ENCODE data around the gene CPS1. TPM values are rescaled to one million over a fixed set of nuclear protein-coding genes. Genes with fewer than 3 reads are reported as not detected.
A peak's percentile ranks its signal among the peaks of the same experiment; 100 is the strongest.

The CPS1 gene
- total RNA-seq, 1 experiment from 2014 or later = 9.0 TPM

DNA sequence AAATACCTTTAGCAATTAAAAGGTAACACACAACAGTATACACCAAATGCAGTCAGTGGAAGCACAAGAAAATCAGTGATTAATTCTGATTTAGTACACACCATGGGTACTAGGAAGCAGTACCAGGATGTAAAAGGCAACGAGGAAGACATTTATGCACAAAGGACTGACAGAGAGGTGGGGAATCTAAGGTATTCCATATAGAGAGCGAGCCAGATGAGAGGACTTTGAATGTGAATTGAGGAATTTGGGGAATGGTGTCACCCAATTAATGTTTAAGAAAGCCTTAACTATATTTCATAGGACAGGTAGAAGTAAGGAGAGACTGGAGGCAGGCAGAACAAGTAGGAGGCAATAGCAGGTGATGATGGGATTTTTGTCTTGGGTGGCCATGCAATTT, 11.7 kb downstream of the CPS1 start:
- POLR2A ChIA-PET = no interaction called here
- no peak for DNase-seq (ENCODE audit: low spot score)
- Mint-ChIP-seq H3K4me1 (peaks cover 20% of the 10 kb centered on the region), H3K9me3 (no peaks in the 10 kb centered on the region), H3K36me3 (no peaks in the 10 kb centered on the region), H3K4me3 (no peak overlapping the region), H3K27me3 (ENCODE audit: low read depth) (no peaks in the 10 kb centered on the region), H3K27ac (no peak overlapping the region)
- CTCF ChIA-PET = no interaction called here
- TF ChIP-seq GTF2I (CRISPR knock-in tag; conservative IDR thresholded peaks at IDR 0.05) = no peak
- ATAC-seq = peak; percentile 87

GRCh38 chr2:210577263-210578071, 21.1 kb downstream of the CPS1 start:
- ATAC-seq = peak; percentile 91
- POLR2A ChIA-PET = no interaction called here
- Mint-ChIP-seq H3K4me3 (no peak overlapping the region), H3K9me3 (no peaks in the 10 kb centered on the region), H3K27me3 (ENCODE audit: low read depth) (no peaks in the 10 kb centered on the region), H3K4me1 (peaks cover 4% of the 10 kb centered on the region), H3K27ac (peak overlapping the region; percentile 86), H3K36me3 (no peaks in the 10 kb centered on the region)
- CTCF ChIA-PET = interaction anchor here (0.9 kb wide), 1 partner anchor 53 kb away, joined by 3 read pairs; no protein-coding TSS in a partner anchor
- no peak for DNase-seq (ENCODE audit: low spot score)
- TF ChIP-seq, protein P1, sequence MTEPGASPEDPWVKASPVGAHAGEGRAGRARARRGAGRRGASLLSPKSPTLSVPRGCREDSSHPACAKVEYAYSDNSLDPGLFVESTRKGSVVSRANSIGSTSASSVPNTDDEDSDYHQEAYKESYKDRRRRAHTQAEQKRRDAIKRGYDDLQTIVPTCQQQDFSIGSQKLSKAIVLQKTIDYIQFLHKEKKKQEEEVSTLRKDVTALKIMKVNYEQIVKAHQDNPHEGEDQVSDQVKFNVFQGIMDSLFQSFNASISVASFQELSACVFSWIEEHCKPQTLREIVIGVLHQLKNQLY (CRISPR knock-in tag; IDR thresholded peaks at IDR 0.05) = no peak
- no peak for TF ChIP-seq USF1 (CRISPR knock-in tag; IDR thresholded peaks at IDR 0.05)
- TF ChIP-seq, protein P2, sequence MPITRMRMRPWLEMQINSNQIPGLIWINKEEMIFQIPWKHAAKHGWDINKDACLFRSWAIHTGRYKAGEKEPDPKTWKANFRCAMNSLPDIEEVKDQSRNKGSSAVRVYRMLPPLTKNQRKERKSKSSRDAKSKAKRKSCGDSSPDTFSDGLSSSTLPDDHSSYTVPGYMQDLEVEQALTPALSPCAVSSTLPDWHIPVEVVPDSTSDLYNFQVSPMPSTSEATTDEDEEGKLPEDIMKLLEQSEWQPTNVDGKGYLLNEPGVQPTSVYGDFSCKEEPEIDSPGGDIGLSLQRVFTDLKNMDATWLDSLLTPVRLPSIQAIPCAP (CRISPR knock-in tag; IDR thresholded peaks at IDR 0.05) = no peak
- no peak for TF ChIP-seq E2F1 (CRISPR knock-in tag; IDR thresholded peaks at IDR 0.05)
- no peak for TF ChIP-seq EMX1 (CRISPR knock-in tag; IDR thresholded peaks at IDR 0.05)
- no peak for TF ChIP-seq JUN (CRISPR knock-in tag; IDR thresholded peaks at IDR 0.05)
- no peak for TF ChIP-seq NFYB (CRISPR knock-in tag; conservative IDR thresholded peaks at IDR 0.05; ENCODE audit: low read depth)
- no peak for TF ChIP-seq STAT6 (CRISPR knock-in tag; conservative IDR thresholded peaks at IDR 0.05; ENCODE audit: low read depth)
- peak; percentile 75 for TF ChIP-seq GABPB1 (CRISPR knock-in tag; IDR thresholded peaks at IDR 0.05)
- TF ChIP-seq TEAD1 (CRISPR knock-in tag; IDR thresholded peaks at IDR 0.05) = no peak
- no peak for TF ChIP-seq CBFB (CRISPR knock-in tag; IDR thresholded peaks at IDR 0.05; ENCODE audit: low read depth)
- TF ChIP-seq, protein P3, sequence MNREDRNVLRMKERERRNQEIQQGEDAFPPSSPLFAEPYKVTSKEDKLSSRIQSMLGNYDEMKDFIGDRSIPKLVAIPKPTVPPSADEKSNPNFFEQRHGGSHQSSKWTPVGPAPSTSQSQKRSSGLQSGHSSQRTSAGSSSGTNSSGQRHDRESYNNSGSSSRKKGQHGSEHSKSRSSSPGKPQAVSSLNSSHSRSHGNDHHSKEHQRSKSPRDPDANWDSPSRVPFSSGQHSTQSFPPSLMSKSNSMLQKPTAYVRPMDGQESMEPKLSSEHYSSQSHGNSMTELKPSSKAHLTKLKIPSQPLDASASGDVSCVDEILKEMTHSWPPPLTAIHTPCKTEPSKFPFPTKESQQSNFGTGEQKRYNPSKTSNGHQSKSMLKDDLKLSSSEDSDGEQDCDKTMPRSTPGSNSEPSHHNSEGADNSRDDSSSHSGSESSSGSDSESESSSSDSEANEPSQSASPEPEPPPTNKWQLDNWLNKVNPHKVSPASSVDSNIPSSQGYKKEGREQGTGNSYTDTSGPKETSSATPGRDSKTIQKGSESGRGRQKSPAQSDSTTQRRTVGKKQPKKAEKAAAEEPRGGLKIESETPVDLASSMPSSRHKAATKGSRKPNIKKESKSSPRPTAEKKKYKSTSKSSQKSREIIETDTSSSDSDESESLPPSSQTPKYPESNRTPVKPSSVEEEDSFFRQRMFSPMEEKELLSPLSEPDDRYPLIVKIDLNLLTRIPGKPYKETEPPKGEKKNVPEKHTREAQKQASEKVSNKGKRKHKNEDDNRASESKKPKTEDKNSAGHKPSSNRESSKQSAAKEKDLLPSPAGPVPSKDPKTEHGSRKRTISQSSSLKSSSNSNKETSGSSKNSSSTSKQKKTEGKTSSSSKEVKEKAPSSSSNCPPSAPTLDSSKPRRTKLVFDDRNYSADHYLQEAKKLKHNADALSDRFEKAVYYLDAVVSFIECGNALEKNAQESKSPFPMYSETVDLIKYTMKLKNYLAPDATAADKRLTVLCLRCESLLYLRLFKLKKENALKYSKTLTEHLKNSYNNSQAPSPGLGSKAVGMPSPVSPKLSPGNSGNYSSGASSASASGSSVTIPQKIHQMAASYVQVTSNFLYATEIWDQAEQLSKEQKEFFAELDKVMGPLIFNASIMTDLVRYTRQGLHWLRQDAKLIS (CRISPR knock-in tag; IDR thresholded peaks at IDR 0.05; ENCODE audit: borderline replicate concordance) = no peak
- no peak for TF ChIP-seq ZNF416 (CRISPR knock-in tag; IDR thresholded peaks at IDR 0.05)
- TF ChIP-seq SP1 (CRISPR knock-in tag; conservative IDR thresholded peaks at IDR 0.05) = no peak
- no peak for TF ChIP-seq FOXK1 (CRISPR knock-in tag; IDR thresholded peaks at IDR 0.05)
- peak; percentile 59; the same call in 1 of the 2 replicates for TF ChIP-seq CTCF (IDR thresholded peaks at IDR 0.05)
- no peak for TF ChIP-seq ETV6 (CRISPR knock-in tag; IDR thresholded peaks at IDR 0.05)
- no peak for TF ChIP-seq NR3C1 (CRISPR knock-in tag; conservative IDR thresholded peaks at IDR 0.05; ENCODE audit: low read depth)
